Mesothelial cell of epicardium (in vitro differentiated cells): Measurements from ENCODE around the gene OR5B21. TPM values are rescaled to one million over a fixed set of nuclear protein-coding genes. Genes with fewer than 3 reads are reported as not detected.

Experiments
- DNase-seq, 2 experiments: peaks; one replicate each; pipeline ENCODE4 v3.0.0; 2021; ENCODE audit warnings: low spot score in 2 of 2; ENCODE audit not compliant: unreplicated experiment in 2 of 2
- H3K27ac Mint-ChIP-seq: 2 replicates; pipeline ENCODE4 v1.8.0; 2021; ENCODE audit warnings: mixed read lengths
- H3K27me3 Mint-ChIP-seq: 2 replicates; pipeline ENCODE4 v1.8.0; 2021; ENCODE audit warnings: low read depth, mixed read lengths
- H3K36me3 Mint-ChIP-seq: 2 replicates; pipeline ENCODE4 v1.8.0; 2021; ENCODE audit warnings: mixed read lengths
- H3K4me1 Mint-ChIP-seq: 2 replicates; pipeline ENCODE4 v1.8.0; 2021; ENCODE audit warnings: mixed read lengths
- H3K4me3 Mint-ChIP-seq: 2 replicates; pipeline ENCODE4 v1.8.0; 2021; ENCODE audit warnings: mild to moderate bottlenecking, moderate library complexity, mixed read lengths
- H3K9me3 Mint-ChIP-seq: 2 replicates; pipeline ENCODE4 v1.8.0; 2021; ENCODE audit warnings: mixed read lengths
- CTCF ChIP-seq: fragments of 200-600 bp; sonication (generic); IDR thresholded peaks from one replicate; pipeline ENCODE4 v1.5.0; 2021; ENCODE audit warnings: antibody characterized with exemption; ENCODE audit not compliant: unreplicated experiment
- total RNA-seq: library from RNA; stranded (reverse); gene quantifications from 3 replicates; pipeline ENCODE4 v1.2.1, GENCODE V29; 2021

Gene OR5B21
- total RNA-seq, 1 donor from 2014 or later, result not detected

GRCh38 chr11:58511636-58512035 lies 3.7 kb upstream of the OR5B21 start:
- TF ChIP-seq CTCF, result no peak
- Mint-ChIP-seq H3K9me3 (no peaks in the 10 kb centered on the region), H3K27me3 (peaks cover 18% of the 10 kb centered on the region), H3K36me3 (no peaks in the 10 kb centered on the region), H3K4me3 (no peak overlapping the region), H3K4me1 (no peaks in the 10 kb centered on the region), H3K27ac (no peak overlapping the region)
- DNase-seq, result no peak

- Mint-ChIP-seq H3K4me3 (no peak overlapping the region), H3K4me1 (no peaks in the 10 kb centered on the region), H3K36me3 (no peaks in the 10 kb centered on the region), H3K27me3 (peaks cover 8% of the 10 kb centered on the region), H3K27ac (no peak overlapping the region), H3K9me3 (no peaks in the 10 kb centered on the region)
- TF ChIP-seq CTCF, result no peak
- DNase-seq, result no peak
These were observed 1.8 kb upstream of the OR5B21 start for GRCh38 chr11:58509748-58510147.

- Mint-ChIP-seq H3K4me1 (no peaks in the 10 kb centered on the region), H3K27ac (no peak overlapping the region), H3K27me3 (peaks cover 9% of the 10 kb centered on the region), H3K36me3 (no peaks in the 10 kb centered on the region), H3K9me3 (no peaks in the 10 kb centered on the region), H3K4me3 (no peak overlapping the region)
- no peak for TF ChIP-seq CTCF
- DNase-seq, result no peak
These were observed 909 bp upstream of the OR5B21 start for GRCh38 chr11:58508814-58509213.

GRCh38 chr11:58507355-58507754 lies 550 bp downstream of the OR5B21 start:
- H3K27me3 Mint-ChIP-seq, result peaks cover 17% of the 10 kb centered on the region
- no peak for TF ChIP-seq CTCF
- H3K36me3 Mint-ChIP-seq, result no peaks in the 10 kb centered on the region
- no peaks in the 10 kb centered on the region for H3K4me1 Mint-ChIP-seq
- H3K9me3 Mint-ChIP-seq, result no peaks in the 10 kb centered on the region
- DNase-seq, result no peak
- no peak overlapping the region for H3K4me3 Mint-ChIP-seq
- H3K27ac Mint-ChIP-seq, result no peak overlapping the region

GRCh38 chr11:58506935-58507334 lies 970 bp downstream of the OR5B21 start:
- no peaks in the 10 kb centered on the region for H3K9me3 Mint-ChIP-seq

More at GRCh38 chr11:58506935-58507334, 970 bp downstream of the OR5B21 start:
- no peaks in the 10 kb centered on the region for H3K4me1 Mint-ChIP-seq
- H3K36me3 Mint-ChIP-seq, result no peaks in the 10 kb centered on the region
- no peak for TF ChIP-seq CTCF
- H3K4me3 Mint-ChIP-seq, result no peak overlapping the region
- H3K27me3 Mint-ChIP-seq, result peaks cover 17% of the 10 kb centered on the region
- no peak for DNase-seq
- H3K27ac Mint-ChIP-seq, result no peak overlapping the region
